HG03575 (cell line): ENCODE results near the gene WDR19.
"Not testable (repeated sequence)": the region's sequence is repeated elsewhere in the genome, so short reads cannot be mapped to it uniquely, and the experiment has no call there.

Source experiments
- ATAC-seq: cut with Tn5 transposase; IDR thresholded peaks from one replicate; pipeline ENCODE4 v1.9.1; 2021; ENCODE audit not compliant: unreplicated experiment, insufficient number of reproducible peaks, low FRiP score; ENCODE audit errors: extremely low read depth

Gene WDR19

GRCh38 chr4:39286263-39286662 is 103.9 kb downstream of the WDR19 start:
- no peak for ATAC-seq

- ATAC-seq = no peak
Observed at GRCh38 chr4:39287223-39287622, 104.9 kb downstream of the WDR19 start.

DNA sequence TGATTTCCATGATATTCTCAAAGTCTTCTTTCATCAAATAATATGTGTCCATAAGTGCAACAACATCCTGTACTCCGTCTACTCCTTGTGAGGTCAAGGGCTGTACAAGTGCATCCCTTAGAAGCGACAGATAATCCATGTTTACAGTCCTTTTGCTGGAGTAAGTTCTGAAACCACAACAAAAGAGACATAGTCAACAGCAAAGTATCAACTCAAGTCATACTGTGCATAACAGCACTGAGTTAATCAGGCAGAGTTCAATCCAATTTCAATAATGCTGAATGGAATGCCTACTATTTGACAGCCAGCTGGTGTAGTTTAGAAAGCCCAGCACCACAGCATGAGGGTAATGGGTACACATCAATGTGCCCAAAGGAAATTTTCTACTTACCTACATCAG is 109.4 kb downstream of the WDR19 start:
- no peak for ATAC-seq

DNA sequence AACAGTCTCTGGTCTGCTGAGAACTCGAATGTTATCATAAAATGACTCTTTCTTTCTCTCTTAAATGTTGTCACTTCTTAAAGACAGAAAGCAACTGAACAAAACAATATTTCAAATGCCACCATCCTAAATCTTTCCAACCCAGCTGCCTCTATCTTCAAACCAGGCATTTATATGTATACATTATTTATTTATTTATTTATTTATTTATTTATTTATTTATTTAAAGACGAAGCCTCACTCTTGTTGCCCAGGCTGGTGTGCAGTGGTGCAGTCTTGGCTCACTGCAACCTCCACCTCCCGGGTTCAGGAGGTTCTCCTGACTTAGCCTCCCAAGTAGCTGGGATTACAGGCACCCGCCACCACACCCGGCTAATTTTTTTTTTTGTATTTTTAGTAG is 110.1 kb downstream of the WDR19 start:
- not testable (repeated sequence) for ATAC-seq

GRCh38 chr4:39295784-39296183 is 113.5 kb downstream of the WDR19 start:
- ATAC-seq = no peak

- no peak for ATAC-seq
Observed at GRCh38 chr4:39302901-39303300, 120.6 kb downstream of the WDR19 start.

GRCh38 chr4:39303871-39304270 is 121.5 kb downstream of the WDR19 start:
- no peak for ATAC-seq

- ATAC-seq = no peak
Observed at GRCh38 chr4:39304651-39305050, 122.3 kb downstream of the WDR19 start.

- ATAC-seq = no peak
Observed at GRCh38 chr4:39305912-39306677, 123.8 kb downstream of the WDR19 start.

DNA sequence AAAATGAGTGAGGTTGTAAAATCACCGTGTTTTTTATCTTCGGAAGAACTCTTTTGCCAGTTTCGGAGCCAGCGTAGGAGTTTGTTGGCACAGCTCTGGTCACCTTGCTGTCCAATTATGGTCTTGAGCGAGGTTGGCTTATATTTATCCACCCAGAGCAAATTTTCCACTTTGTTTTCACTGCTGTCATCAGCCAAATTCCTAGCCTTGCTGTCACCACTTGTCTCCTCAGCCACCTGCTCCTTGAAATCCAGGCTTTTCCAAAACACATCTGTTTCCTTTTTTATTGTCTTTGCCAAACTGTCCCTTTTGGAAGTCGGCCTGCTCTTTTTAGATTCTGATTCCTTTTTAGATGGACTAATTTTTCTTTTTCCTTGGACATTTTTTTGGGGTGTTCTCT is 126.3 kb downstream of the WDR19 start:
- ATAC-seq = no peak

DNA sequence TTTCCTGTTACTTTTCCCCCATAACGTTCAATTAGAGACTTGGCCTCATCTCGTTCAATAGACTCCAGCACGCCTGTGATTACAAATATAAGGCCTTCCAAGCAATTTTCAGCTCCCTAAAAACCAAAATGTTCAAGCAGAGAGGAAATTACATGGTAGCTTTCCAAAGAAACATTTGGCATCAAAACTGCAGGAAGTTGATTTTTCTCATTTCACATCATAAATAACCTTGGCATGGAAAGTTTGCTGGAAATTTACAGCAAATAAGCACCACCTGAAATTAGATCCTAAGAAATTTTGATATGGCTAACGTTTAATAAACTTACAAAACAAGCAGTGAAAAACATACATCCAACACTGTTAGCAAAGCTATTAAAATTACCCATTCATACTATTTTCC is 130.5 kb downstream of the WDR19 start:
- no peak for ATAC-seq

- ATAC-seq = no peak
Observed at GRCh38 chr4:39319676-39320075, 137.3 kb downstream of the WDR19 start.

DNA sequence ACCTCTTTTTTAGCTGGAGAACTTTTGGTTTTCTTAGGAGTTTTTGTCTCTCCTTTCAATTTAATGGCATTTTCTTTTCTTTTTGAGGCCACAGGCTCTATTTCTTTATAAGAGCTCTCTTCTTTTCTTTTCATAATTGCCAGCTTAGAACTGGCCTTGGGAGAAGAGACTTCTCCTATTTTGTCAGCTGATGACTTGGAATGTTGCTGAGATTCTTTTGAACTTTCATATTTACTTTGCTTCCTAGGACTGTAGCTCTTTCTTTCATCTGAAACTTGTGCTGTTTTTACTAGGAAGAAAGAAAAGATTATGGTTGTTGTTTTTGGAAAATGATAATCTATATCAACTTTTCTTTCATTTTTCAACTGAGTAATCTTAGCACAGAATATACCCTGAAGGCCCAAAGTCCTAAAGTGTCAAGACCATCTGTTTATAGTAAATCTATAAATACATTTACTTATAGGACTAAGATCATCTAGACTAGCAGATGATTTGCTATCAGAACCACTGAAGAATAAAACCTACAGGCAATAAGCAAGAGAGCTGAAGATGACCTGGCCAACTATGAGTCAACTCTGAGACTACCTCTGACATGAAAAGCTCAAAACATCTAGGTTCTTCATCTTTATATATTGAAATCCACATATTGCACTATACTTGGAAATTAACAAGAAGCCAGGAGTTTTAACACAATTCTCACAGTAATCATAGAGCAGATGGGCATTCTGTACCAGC is 138.2 kb downstream of the WDR19 start:
- ATAC-seq = no peak

DNA sequence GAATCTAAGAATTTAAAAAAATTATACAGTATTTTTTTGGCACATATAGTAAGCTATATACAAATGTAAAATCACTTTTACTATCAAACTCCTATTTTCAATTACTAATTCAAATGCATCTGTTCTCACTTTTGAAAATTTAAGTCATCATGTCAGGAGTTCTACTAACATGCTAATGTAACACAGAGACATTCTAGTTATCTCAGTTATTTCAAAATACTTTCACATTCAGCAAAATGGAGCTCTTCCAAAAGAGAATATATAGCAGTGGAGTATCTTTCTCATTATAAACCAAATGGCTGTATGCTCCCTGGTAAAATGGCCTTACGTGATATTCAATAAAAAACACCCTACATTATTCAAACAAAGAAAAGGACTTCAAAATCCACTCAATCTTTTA is 141.5 kb downstream of the WDR19 start:
- no peak for ATAC-seq

GRCh38 chr4:39324446-39324845 is 142.1 kb downstream of the WDR19 start:
- no peak for ATAC-seq

DNA sequence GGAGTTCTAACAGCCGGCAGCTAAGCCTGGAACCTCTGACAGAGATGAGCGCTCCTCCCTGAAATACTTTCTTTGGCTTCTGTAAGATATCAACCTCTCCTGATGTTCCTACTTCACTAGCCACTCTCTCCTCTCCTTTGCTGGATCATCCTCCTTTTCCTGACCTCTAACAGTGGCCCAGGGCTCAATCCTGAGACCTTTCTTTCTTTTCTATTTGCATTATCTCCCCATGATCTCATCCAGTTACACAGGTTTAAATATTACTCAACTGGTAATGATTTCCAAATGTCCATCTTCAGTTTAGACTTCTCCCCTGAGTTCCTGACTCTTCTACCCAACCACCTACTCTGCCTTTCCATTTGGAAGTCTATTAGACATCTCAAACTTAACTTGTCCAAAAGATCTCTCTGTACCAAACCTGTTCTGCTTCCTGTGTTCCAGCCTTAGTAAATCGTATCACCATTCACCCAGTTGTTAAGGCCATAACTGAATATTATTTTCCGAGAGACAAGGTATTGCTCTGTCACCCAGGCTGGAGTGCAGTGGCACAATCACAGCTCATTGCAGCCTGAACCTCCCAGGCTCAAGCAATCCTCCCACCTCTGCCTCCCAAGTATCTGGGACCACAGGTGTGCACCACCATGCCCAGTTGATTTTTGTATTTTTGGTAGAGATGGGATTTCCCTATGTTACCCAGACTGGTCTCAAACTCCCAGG is 142.7 kb downstream of the WDR19 start:
- no peak for ATAC-seq

DNA sequence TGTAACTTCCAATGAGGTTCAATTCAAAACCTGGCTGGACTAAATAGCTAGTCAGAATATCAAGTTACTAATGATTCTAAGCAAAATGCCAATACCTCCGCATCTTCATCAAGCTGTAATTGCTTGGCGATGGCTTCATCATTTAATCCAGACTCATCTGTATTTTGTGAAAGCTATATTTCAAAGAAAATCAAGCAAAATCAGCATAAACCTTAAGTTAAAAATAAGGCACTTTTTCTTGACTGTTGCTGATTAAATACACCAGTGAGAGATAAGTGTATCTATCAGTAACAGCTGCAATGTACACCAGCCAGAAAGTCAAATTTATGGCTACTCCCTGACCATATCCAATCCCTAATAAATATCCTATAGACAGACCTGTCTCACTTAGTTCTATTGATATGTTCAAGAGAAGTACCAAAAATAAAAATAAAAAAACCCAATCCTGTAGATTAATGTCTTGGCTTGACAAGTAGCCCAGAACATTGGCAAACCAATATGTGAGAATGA is 144.2 kb downstream of the WDR19 start:
- no peak for ATAC-seq

GRCh38 chr4:39330353-39330752 is 148.0 kb downstream of the WDR19 start:
- ATAC-seq = no peak

GRCh38 chr4:39331191-39331590 is 148.9 kb downstream of the WDR19 start:
- no peak for ATAC-seq
